Kidney tubule cell (primary cell): ENCODE data around the gene SPEM1.
A peak's percentile ranks its signal among the peaks of the same experiment; 100 is the strongest.

Experiments used
- DNase-seq: peaks from one replicate; pipeline ENCODE4 v3.0.0-alpha.2; 2018; ENCODE audit warnings: low spot score

Gene SPEM1

GRCh38 chr17:7419819-7420610, at the start of gene SPEM1:
Gene SPEM1, plus strand, starts transcription at chr17:7420324. Its CDS starts 61 bp downstream, at chr17:7420385.
- no peak for DNase-seq

GRCh38 chr17:7370853-7371252, 49.3 kb upstream of the SPEM1 start:
- DNase-seq = no peak

- no peak for DNase-seq
Observed at GRCh38 chr17:7374353-7374752, 45.8 kb upstream of the SPEM1 start.

- DNase-seq = no peak
Observed at GRCh38 chr17:7379134-7379533, 41.0 kb upstream of the SPEM1 start.

- peak; percentile 29 for DNase-seq
Observed at GRCh38 chr17:7380321-7380720, 39.8 kb upstream of the SPEM1 start.

- peak; percentile 72 for DNase-seq
Observed at GRCh38 chr17:7380855-7381683, 39.1 kb upstream of the SPEM1 start, which contains the start of gene TNK1. Gene TNK1, plus strand, starts transcription at chr17:7381089. Its CDS starts 1,838 bp downstream, at chr17:7382927.

GRCh38 chr17:7382901-7383300, 37.2 kb upstream of the SPEM1 start:
- no peak for DNase-seq

- DNase-seq = no peak
Observed at GRCh38 chr17:7383371-7383741, 36.8 kb upstream of the SPEM1 start.

- DNase-seq = no peak
Observed at GRCh38 chr17:7383742-7384488, 36.2 kb upstream of the SPEM1 start.

- no peak for DNase-seq
Observed at GRCh38 chr17:7384489-7385081, 35.5 kb upstream of the SPEM1 start.

- no peak for DNase-seq
Observed at GRCh38 chr17:7388856-7389255, 31.3 kb upstream of the SPEM1 start.

- DNase-seq = no peak
Observed at GRCh38 chr17:7389924-7390910, 29.9 kb upstream of the SPEM1 start.

GRCh38 chr17:7391307-7391706, 28.8 kb upstream of the SPEM1 start:
- no peak for DNase-seq

GRCh38 chr17:7392696-7393612, 27.2 kb upstream of the SPEM1 start:
- no peak for DNase-seq

- peak; percentile 29 for DNase-seq
Observed at GRCh38 chr17:7393613-7394451, 26.3 kb upstream of the SPEM1 start.

- peak; percentile 94 for DNase-seq
Observed at GRCh38 chr17:7394452-7395191, 25.5 kb upstream of the SPEM1 start, which contains the start of gene PLSCR3. Gene PLSCR3, minus strand, starts transcription at chr17:7394525. Its CDS starts 415 bp downstream, at chr17:7394110.

- DNase-seq = no peak
Observed at GRCh38 chr17:7396147-7396546, 24.0 kb upstream of the SPEM1 start.

- DNase-seq = no peak
Observed at GRCh38 chr17:7398612-7399011, 21.5 kb upstream of the SPEM1 start.
